ENCODE results near the gene TTC27.
"Not testable (repeated sequence)": the region's sequence is repeated elsewhere in the genome, so short reads cannot be mapped to it uniquely, and the experiment has no call there.

The TTC27 gene

GRCh38 chr2:32723467-32724079 lies 95.7 kb downstream of the TTC27 start:
- no peak for TF ChIP-seq CTCF (conservative IDR thresholded peaks at IDR 0.05; ENCODE audit: low read depth, low read length)
- DNase-seq (ENCODE audit: low read depth), result no peak
- H3K4me3 ChIP-seq (ENCODE audit: low read depth, low read length), result no peak overlapping the region

- not testable (repeated sequence) for H3K4me3 ChIP-seq (ENCODE audit: low read depth, low read length); DNase-seq (ENCODE audit: low read depth)
Measured at GRCh38 chr2:32726678-32727077, 98.8 kb downstream of the TTC27 start.

GRCh38 chr2:32727157-32727556 lies 99.3 kb downstream of the TTC27 start:
- no peak overlapping the region for H3K4me3 ChIP-seq (ENCODE audit: low read depth, low read length)
- no peak for TF ChIP-seq CTCF (conservative IDR thresholded peaks at IDR 0.05; ENCODE audit: low read depth, low read length)
- DNase-seq (ENCODE audit: low read depth), result no peak

- not testable (repeated sequence) for DNase-seq (ENCODE audit: low read depth); H3K4me3 ChIP-seq (ENCODE audit: low read depth, low read length)
Measured at GRCh38 chr2:32730958-32731357, 103.1 kb downstream of the TTC27 start.

GRCh38 chr2:32732120-32732519 lies 104.3 kb downstream of the TTC27 start:
- peak; percentile 33 for DNase-seq (ENCODE audit: low read depth)
- no peak for TF ChIP-seq CTCF (conservative IDR thresholded peaks at IDR 0.05; ENCODE audit: low read depth, low read length)
- no peak overlapping the region for H3K4me3 ChIP-seq (ENCODE audit: low read depth, low read length)

GRCh38 chr2:32732912-32733472 lies 105.1 kb downstream of the TTC27 start:
- H3K4me3 ChIP-seq (ENCODE audit: low read depth, low read length), result no peak overlapping the region
- no peak for DNase-seq (ENCODE audit: low read depth)
- no peak for TF ChIP-seq CTCF (conservative IDR thresholded peaks at IDR 0.05; ENCODE audit: low read depth, low read length)

- no peak for DNase-seq (ENCODE audit: low read depth)
Measured at GRCh38 chr2:32735348-32735747, 107.5 kb downstream of the TTC27 start.

More at GRCh38 chr2:32735348-32735747, 107.5 kb downstream of the TTC27 start:
- no peak overlapping the region for H3K4me3 ChIP-seq (ENCODE audit: low read depth, low read length)
- TF ChIP-seq CTCF (conservative IDR thresholded peaks at IDR 0.05; ENCODE audit: low read depth, low read length), result no peak
